ENCODE measurements around the gene LINC00632. TPM values are rescaled to one million over a fixed set of nuclear protein-coding genes. Genes with fewer than 3 reads are reported as not detected.

The LINC00632 gene
- total RNA-seq, 1 experiment from 2014 or later = 6.3 TPM

DNA sequence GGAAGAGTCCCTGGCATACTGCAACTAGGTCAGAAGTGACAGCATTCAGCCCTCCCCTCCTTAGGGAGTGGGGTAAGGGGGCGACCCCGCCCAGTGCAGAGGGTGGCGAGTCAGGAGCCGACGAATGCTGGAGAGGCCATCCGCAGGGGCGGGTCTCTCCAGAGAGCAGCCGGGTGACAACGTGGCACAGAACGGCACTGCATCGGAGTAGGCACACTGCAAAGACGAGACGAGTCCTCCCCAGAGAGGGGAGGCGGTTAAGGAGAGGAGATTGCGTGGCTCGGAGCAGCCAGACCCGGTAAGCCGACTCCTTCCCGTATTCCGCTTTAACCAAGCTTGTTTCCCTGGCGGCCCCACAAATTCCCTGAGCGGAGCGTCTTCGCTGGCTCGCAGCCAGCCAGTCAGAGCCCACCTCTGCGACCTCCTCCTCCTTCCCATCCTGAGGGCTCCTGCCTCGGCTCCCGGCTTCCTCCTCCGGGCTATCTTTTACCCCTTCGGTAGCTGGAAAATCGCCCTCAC lies 54.9 kb downstream of the LINC00632 start:
- DNase-seq (ENCODE audit: low read depth) = peak; percentile 42

DNA sequence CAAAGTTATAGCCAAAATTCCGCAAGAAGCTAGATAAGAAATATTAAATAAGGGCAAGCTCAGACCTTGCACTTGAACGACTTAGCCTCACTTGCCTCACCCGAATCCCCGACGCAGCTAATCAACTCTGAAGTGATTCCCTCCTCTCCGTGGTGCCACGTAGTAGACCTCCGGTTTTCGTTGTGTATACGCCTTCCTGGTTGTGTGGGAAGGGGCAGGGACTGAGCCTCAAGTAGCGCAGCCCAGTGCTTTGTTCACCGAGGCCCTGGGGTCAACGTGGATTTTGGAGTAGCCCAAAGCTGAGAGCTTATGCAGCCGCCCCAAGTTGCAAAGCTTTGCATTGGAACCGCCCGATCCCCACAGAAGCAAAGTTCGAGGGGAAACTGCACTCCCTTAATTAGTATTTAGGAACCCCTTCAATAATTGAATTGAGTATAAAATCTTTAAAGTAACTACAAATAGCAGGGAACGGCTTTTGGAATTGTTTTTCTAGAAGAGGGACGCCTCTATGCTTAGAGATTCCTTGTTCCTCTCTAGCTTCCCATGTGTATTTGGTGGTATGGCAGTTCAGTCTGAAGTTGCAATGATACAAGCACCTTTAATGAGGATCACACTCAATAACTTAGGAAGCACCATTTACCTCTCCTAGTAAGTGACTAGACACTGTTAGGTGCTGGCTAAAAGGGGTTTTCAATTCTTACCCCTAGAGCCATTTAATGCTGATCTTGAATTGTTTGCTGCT lies 55.7 kb downstream of the LINC00632 start:
- peak; percentile 31 for DNase-seq (ENCODE audit: low read depth)

DNA sequence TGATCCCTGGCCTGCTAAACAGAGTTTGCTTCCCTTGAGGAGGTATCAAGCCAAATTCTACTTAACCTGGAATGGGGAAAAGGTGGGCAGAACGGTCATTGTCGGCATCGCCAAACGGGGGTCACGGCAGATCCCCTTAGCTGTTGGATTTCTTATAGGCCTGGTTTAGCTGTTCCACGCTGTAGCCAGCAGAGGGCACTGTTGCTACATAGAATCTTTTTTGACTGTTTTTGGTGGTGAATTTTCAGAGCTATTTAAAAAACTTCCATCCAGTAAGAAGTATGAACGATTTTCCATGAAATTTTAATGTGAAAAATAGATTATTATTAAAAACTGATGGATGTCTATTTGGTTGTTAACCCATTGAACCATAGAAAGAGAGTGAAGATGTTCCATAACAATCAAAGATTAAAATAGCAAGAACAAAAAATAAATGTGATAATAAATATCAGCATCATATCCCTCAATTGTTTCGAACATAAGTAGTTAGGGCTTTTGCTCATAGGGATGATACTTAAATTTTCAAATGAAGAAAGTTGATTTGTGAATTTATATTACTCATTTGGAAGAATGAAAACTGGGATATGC lies 56.6 kb downstream of the LINC00632 start:
- peak; percentile 64 for DNase-seq (ENCODE audit: low read depth)

DNA sequence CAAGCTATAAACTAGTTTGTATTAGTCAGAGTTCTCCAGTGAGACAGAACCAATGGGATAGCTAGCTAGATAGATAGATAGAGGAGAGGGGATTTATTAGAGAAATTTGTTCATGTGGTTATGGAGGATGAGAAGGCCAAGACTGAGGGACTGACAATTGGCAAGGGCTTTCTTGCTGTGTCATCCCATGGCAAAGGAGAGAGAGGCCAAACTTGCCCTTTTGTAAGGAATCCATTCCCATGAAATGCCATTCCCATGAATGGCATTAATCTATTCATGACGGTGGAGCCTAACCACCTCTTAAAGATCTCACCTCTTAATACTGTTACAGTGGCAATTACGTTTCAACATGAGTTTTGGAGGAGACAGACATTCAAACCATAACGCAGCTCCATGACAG lies 58.1 kb downstream of the LINC00632 start:
- peak; percentile 16 for DNase-seq (ENCODE audit: low read depth)

DNA sequence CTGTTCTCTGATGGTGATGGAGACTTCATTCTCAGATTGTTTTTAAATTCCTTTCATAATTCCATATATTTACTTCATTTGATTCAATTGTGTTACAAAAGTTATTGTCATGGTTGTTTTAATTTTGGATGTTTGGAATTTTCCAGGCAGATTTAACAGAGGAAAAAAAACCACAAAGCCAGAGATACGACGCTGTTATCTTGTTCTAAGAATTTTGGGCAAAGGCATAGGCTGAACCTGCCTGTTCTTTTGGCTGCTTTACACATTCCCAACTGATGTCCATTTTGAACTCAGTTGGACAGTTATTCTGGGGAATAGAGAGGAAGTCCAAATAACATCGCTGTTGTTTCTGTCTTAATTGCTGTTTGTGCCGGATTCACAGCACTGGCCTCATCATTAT lies 65.7 kb downstream of the LINC00632 start:
- DNase-seq (ENCODE audit: low read depth) = no peak

DNA sequence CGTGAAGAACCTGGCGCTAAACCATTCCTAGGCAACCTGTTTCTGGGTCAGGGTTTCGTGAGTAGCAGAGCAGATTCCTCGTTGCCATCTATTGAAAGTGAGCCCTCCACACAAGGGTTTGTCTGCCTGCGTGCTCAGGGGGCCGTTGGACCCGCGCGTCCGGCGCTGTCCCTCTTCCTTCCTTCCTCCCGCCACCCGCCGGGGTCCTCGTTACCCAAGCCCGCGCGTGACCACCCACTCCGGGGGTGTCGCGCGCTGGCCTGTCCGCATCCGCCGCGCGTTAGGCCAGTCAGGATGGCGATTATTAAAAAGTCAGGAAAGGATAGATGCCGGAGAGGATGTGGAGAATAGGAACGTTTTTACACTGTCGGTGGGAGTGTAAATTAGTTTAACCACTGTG lies 66.8 kb downstream of the LINC00632 start:
- no peak for DNase-seq (ENCODE audit: low read depth)

DNA sequence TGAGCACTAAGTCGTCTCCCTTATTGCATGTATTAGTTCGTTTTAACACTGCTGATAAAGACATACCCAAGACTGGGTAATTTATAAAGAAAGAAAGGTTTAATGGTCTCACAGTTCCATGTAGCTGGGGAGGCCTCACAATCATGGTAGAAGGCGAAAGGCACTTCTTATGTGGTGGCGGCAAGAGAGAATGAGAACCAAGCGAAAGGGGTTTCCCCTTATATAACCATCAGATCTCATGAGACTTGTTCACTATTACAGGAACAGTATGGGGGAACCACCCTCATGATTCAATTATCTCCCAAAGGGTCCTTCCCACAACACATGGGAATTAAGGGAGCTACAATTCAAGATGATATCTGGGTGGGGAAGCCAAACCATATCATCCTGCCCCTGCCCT lies 85.1 kb downstream of the LINC00632 start:
- DNase-seq (ENCODE audit: low read depth) = no peak

DNA sequence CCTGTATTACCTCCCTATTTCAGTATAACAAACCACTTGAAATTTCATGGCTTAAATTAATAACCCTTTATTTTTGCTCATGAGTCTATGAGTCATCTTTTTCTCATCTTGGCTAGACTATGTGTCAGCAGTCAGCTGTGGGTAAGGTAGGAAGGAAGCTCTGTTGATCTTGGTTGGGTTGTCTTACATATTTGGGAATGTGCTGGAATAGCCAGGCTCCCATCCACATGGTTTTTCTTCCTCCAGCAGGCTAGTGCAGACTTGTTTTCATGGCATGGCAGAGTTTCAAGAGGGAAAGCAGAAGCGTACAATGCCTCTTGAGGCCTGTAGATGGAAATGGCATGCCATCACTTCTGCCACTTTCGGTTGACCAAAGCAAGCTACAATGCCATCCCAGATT lies 89.7 kb downstream of the LINC00632 start:
- no peak for DNase-seq (ENCODE audit: low read depth)

DNA sequence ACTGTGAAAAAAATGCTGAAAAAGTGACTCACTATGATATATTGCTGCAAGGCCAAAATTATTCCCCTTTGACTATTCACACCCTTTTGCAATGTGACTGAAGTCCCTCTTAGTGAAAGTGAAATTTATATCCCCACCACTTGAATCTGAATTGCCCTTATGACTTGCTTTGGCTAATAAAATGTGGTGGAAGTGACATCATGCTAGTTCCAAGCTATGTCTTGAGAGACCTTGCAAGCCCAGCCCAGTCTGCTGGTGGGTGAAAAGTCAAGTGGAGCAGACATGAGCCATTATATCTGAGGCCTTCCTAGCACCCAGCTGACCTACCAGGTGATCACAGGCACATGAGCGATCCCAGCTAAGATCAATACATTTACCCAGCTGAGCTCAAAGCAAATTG lies 94.7 kb downstream of the LINC00632 start:
- DNase-seq (ENCODE audit: low read depth) = no peak

DNA sequence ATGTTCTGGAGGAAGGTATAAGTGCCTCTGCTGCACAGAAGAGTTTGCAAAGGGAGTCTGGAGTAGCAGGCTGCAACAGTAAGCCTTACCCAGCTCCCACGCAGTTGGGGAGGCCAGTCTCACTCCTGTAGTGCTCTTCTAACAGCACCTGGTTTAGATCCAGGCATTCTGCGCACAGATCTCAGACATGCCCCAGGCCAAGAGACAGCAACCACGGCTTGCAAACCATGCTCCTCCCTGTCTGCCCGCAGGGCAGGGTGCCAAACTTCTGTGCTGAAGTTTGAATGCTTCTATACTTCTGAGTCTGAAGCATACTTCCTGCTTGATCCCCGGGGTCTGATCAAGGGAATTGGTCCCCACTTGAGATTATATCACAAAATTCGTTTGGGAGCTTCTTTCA lies 106.3 kb downstream of the LINC00632 start:
- DNase-seq (ENCODE audit: low read depth) = peak; percentile 14

DNA sequence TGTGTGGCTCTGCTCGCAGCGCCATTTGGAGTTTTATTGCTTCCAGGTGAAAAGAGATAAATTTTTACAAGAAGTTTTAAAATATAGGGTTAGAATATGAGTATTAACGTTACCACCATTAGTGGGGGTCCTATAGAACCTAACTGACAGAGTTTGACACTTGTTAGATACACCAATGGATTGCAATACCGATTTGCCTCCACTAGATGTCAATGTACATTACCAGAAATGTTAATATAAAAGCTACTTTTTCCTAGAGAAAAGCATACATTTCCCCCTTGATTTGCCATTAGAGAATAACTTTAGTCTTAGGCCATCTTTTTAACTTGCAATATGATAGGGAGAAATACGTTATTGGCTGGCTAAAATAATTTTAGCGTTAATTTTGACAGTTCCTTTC lies 108.4 kb downstream of the LINC00632 start:
- peak; percentile 15 for DNase-seq (ENCODE audit: low read depth)

DNA sequence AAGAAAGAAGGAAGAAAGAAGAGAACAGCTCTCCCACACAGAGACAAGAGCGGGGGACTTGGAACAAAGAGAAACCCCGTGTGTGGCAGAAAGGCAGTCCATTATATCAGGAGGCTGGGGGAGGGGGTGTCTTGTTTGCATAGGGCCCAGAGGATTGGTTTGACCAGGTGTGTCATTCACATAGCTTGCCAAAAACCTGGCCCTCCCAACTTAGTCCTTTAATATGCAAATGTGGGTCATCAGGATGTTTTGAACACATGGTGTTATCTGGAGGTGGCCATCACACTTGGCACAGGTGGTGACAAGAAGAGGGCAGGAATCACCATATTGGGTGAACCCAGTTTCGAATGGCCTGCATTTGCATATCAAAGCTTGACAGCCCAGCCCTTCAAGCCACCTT lies 111.7 kb downstream of the LINC00632 start:
- DNase-seq (ENCODE audit: low read depth) = no peak

DNA sequence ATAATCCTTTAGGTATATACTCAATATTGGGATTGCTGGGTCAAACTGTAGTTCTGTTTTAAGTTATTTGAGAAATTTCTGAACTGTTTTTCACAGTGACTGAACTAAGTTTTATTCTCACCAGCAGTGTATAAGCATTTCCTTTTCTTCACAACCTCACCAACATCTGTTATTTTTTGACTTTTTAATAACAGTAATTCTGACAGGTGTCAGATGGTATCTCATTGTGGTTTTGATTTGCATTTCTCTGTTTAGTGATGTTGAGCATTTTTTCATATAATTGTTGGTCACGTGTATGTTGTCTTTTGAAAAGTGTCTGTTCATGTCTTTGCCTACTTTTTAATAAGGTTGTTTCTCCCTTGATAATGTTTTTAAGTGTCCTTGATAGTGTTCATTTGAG lies 112.6 kb downstream of the LINC00632 start:
- no peak for DNase-seq (ENCODE audit: low read depth)

DNA sequence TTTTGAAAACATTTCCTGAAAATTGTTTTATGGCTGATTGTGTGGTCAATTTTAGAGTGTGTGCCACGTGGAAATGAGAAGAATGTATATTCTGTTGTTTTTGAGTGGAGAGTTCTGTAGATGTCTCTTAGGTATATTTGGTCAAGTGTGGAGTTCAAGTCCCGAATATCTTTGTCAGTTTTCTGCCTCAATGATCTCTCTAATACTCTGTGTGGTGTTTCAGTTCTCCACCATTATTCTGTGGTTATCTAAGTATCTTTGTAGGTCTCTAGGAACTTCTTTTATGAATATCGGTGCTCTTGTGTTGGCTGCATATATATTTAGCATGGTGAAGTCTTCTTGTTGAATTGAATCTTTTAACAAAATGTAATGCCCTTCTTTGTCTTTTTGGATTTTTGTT lies 113.3 kb downstream of the LINC00632 start:
- DNase-seq (ENCODE audit: low read depth) = no peak

DNA sequence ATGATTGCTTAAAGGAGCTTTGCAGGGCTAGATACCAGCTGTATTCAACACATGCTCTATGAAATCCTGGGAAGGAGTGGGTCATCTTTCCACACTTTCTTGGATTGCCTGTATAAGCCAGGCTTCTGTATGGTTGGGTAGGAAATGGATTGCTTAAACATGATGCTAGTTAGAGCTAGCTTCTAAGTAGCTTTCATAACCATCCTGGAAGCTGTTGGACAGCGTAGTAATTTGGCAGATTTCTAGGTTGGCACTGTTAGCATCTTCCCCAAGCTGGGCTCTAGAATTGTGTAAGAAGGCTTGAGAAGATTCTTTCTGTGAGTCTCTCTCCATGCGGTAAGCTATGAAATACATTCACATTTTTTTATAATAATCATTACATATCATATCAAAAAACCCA lies 127.3 kb downstream of the LINC00632 start:
- DNase-seq (ENCODE audit: low read depth) = no peak

Other genes starting within 250 kb of the LINC00632 start
- gene SOX3, start 204.7 kb upstream of the LINC00632 start, total RNA-seq (2014; rRNA removed) = not detected in 2 replicates

All from LHCN-M2 (cell line).